Neuron (in vitro differentiated cells): ENCODE data around the gene CACNB1.

ENCODE experiments used
- H2AFZ ChIP-seq: one replicate; pipeline ENCODE4 v1.6.1; 2013; ENCODE audit warnings: low read depth, mild to moderate bottlenecking, inconsistent platforms, low read length, moderate library complexity
- H3K27me3 ChIP-seq: one replicate; pipeline ENCODE4 v1.6.1; 2013; ENCODE audit warnings: low read length; ENCODE audit not compliant: insufficient read depth
- H3K36me3 ChIP-seq: one replicate; pipeline ENCODE4 v1.6.1; 2013; ENCODE audit warnings: low read length; ENCODE audit not compliant: insufficient read depth
- H3K4me1 ChIP-seq: one replicate; pipeline ENCODE4 v1.6.1; 2013; ENCODE audit warnings: low read length; ENCODE audit not compliant: insufficient read depth
- H3K4me3 ChIP-seq: 2 replicates; pipeline ENCODE4 v1.5.1; 2013; ENCODE audit warnings: mild to moderate bottlenecking, low read length, moderate library complexity
- H3K9me3 ChIP-seq: one replicate; pipeline ENCODE4 v1.6.1; 2013; ENCODE audit warnings: low read length

The CACNB1 gene

DNA sequence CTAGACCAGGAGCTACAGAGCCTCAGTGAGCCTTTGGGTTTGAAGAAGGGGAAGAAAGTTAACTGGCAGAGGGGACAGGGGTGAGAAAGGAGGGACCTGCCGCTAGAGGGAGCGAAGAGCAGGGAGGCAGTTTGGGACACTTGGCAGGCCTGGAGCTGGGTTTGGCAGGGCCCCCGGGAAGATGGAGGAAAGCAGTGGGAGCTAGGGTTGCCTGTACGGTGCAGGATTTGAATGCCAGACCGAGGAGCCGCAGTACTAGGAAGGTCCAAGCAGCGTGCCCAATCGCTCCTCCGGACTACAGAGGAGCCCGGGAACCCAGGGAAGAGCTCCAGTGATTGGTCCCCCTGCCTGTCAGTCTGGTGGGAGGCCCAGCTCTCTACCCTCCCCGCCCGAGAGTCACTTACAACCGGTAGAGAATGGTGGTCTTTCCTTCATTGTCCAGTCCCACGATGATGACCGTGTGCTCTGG is 32.8 kb downstream of the CACNB1 start:
- Histone ChIP-seq H3K9me3 (no peaks in the 10 kb centered on the region), H2AFZ (peak overlapping the region; percentile 92), H3K27me3 (peaks cover 25% of the 10 kb centered on the region), H3K4me3 (peak overlapping the region; percentile 65), H3K36me3 (no peaks in the 10 kb centered on the region), H3K4me1 (peaks cover 9% of the 10 kb centered on the region)

DNA sequence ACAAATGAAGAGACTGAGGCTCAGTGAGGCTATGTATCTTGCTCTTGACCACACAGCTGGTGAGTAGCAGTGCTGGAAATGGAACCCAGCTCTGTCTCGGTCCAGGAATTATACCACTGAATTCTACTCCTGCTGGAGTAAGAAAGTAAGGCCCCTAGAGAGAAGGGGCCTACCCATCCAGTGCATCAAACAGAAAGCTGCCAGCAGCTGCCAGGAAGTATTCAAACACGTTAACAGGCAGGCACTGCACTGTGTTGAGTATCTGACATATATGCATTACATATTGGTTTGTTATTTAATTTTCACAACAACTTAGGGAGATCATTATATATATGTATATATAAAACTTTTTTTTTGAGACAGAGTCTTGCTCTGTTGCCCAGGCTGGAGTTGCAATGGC is 35.5 kb downstream of the CACNB1 start:
- Histone ChIP-seq H3K4me3 (no peak overlapping the region), H3K36me3 (no peaks in the 10 kb centered on the region), H3K4me1 (peaks cover 9% of the 10 kb centered on the region), H3K27me3 (peaks cover 24% of the 10 kb centered on the region), H3K9me3 (no peaks in the 10 kb centered on the region), H2AFZ (no peak overlapping the region)

GRCh38 chr17:39158623-39159022 is 38.8 kb downstream of the CACNB1 start:
- no peaks in the 10 kb centered on the region for H3K4me1 ChIP-seq
- no peaks in the 10 kb centered on the region for H3K36me3 ChIP-seq
- H2AFZ ChIP-seq, result no peak overlapping the region
- H3K9me3 ChIP-seq, result no peaks in the 10 kb centered on the region
- H3K27me3 ChIP-seq, result no peaks in the 10 kb centered on the region
- H3K4me3 ChIP-seq, result no peak overlapping the region

GRCh38 chr17:39156491-39156890 is 41.0 kb downstream of the CACNB1 start:
- H3K27me3 ChIP-seq, result peaks cover 7% of the 10 kb centered on the region
- no peak overlapping the region for H2AFZ ChIP-seq
- H3K9me3 ChIP-seq, result no peaks in the 10 kb centered on the region
- peaks cover 13% of the 10 kb centered on the region for H3K4me1 ChIP-seq
- H3K36me3 ChIP-seq, result no peaks in the 10 kb centered on the region
- H3K4me3 ChIP-seq, result no peak overlapping the region

DNA sequence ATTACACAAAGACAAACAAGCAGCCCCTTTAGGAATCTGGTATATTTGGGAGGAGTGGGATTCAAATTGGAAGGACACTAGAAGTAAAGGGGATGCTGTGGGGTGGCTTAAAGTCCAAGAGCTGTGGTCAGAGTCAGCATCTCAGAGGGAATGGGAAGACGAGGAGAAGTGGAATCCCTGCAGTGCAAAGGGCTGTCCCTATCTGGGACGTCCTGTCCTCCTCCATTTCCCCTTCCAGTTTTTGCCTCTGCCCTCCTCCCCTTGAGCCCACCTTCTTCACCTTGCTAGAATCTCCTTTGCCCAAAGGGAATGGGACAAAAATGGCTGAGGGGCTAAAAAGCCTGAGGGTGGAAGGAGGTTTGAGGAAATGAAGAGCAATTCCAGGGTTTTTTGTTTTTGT is 41.8 kb downstream of the CACNB1 start:
- Histone ChIP-seq H3K4me3 (no peak overlapping the region), H3K27me3 (peaks cover 14% of the 10 kb centered on the region), H3K9me3 (no peaks in the 10 kb centered on the region), H2AFZ (no peak overlapping the region), H3K4me1 (peaks cover 16% of the 10 kb centered on the region), H3K36me3 (no peaks in the 10 kb centered on the region)

GRCh38 chr17:39153599-39154051 is 43.8 kb downstream of the CACNB1 start:
- H3K36me3 ChIP-seq, result no peaks in the 10 kb centered on the region
- H2AFZ ChIP-seq, result peak overlapping the region; percentile 90
- H3K9me3 ChIP-seq, result no peaks in the 10 kb centered on the region
- peak overlapping the region; percentile 69 for H3K4me3 ChIP-seq
- H3K4me1 ChIP-seq, result peaks cover 16% of the 10 kb centered on the region
- H3K27me3 ChIP-seq, result peaks cover 32% of the 10 kb centered on the region

GRCh38 chr17:39151943-39152818 is 45.3 kb downstream of the CACNB1 start:
- Histone ChIP-seq H3K9me3 (no peaks in the 10 kb centered on the region), H3K27me3 (peaks cover 39% of the 10 kb centered on the region), H3K36me3 (no peaks in the 10 kb centered on the region), H3K4me3 (peak overlapping the region; percentile 69), H3K4me1 (peaks cover 16% of the 10 kb centered on the region), H2AFZ (no peak overlapping the region)

- H3K36me3 ChIP-seq, result no peaks in the 10 kb centered on the region
Measured at GRCh38 chr17:39151150-39151942, 46.1 kb downstream of the CACNB1 start, which contains the start of gene PLXDC1. Gene PLXDC1 (minus strand): TSS chr17:39151637. CDS start chr17:39151437, 200 bp downstream.

DNA sequence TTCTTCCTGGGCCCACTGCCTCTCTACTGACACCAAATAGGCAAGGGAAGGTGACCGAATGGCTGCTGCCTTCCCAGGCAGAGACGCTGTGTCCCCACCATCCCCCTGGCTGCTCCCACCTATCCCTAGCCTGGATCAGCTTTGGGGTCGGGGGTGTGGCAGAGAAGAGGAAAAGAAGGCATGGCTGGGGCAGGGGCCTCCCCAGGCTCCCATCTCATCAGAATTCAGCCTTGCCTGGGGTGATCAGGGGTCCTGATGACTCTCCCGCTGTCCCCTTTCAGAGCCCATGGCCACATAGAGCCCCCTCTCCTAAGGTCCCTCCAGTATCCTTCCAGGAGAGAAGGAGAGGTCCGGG is 46.7 kb downstream of the CACNB1 start:
- Histone ChIP-seq H3K9me3 (no peaks in the 10 kb centered on the region), H2AFZ (no peak overlapping the region), H3K36me3 (no peaks in the 10 kb centered on the region), H3K4me3 (peak overlapping the region; percentile 41), H3K4me1 (peaks cover 16% of the 10 kb centered on the region), H3K27me3 (peaks cover 39% of the 10 kb centered on the region)

More at GRCh38 chr17:39151150-39151942, 46.1 kb downstream of the CACNB1 start, which contains the start of gene PLXDC1:
- Histone ChIP-seq H3K4me1 (peaks cover 16% of the 10 kb centered on the region), H3K4me3 (peak within 1 kb of the TSS; percentile 69), H3K9me3 (no peaks in the 10 kb centered on the region), H2AFZ (no peak within 1 kb of the TSS), H3K27me3 (peaks cover 39% of the 10 kb centered on the region)

DNA sequence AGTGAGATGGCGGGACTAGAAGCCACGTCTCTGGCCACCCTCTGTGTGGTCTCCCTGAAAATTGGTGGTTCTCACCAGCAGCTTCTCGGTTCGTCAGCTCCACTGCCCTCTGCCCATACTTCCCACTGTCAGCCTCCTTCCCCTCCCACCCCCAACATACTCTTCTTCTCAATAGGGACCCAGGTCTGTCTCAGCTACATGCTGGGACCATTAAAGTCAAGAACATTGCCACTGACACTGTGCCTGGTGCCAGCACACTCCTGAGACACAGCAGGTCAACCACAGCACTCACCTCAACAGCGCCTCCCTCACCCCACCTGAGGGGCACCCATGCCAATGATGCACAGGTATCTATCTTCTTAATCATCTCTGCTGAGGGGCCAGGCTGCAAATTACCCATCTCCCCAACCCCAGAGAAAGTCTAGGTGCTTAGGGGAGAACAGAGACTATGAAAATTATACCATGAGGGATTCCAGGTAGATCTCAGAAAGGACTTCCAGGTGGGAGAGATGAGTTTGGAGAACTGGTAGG is 47.3 kb downstream of the CACNB1 start:
- H3K9me3 ChIP-seq, result no peaks in the 10 kb centered on the region
- no peak overlapping the region for H2AFZ ChIP-seq
- peaks cover 16% of the 10 kb centered on the region for H3K4me1 ChIP-seq
- no peak overlapping the region for H3K4me3 ChIP-seq
- H3K36me3 ChIP-seq, result no peaks in the 10 kb centered on the region
- peaks cover 42% of the 10 kb centered on the region for H3K27me3 ChIP-seq

GRCh38 chr17:39147221-39148185 is 50.0 kb downstream of the CACNB1 start:
- Histone ChIP-seq H3K36me3 (no peaks in the 10 kb centered on the region), H3K4me1 (peaks cover 13% of the 10 kb centered on the region), H3K4me3 (no peak overlapping the region), H3K9me3 (no peaks in the 10 kb centered on the region), H2AFZ (no peak overlapping the region), H3K27me3 (peaks cover 51% of the 10 kb centered on the region)

GRCh38 chr17:39146273-39146672 is 51.2 kb downstream of the CACNB1 start:
- Histone ChIP-seq H3K4me3 (no peak overlapping the region), H3K4me1 (peaks cover 3% of the 10 kb centered on the region), H3K9me3 (no peaks in the 10 kb centered on the region), H3K36me3 (no peaks in the 10 kb centered on the region), H3K27me3 (peaks cover 43% of the 10 kb centered on the region), H2AFZ (no peak overlapping the region)
